ENCODE results near the gene FRS3. TPM values are rescaled to one million over a fixed set of nuclear protein-coding genes. Genes with fewer than 3 reads are reported as not detected.
A peak's percentile ranks its signal among the peaks of the same experiment; 100 is the strongest.

FRS3 gene
- total and polyA plus RNA-seq, 9 of the 15 experiments (the other 6 are each of a cell fraction or from before 2014, with no cell fraction given) = 0.03 to 3.7 (median 1.6) TPM

- TF ChIP-seq JUND (IDR thresholded peaks at IDR 0.05; ENCODE audit: borderline replicate concordance, low read depth, low read length) (no peak), JUND (tag; IDR thresholded peaks at IDR 0.05; ENCODE audit: borderline replicate concordance, low read depth, low read length) (peak; percentile 22; the same call in 1 of the 3 replicates), BRF1 (IDR thresholded peaks at IDR 0.05; ENCODE audit: borderline replicate concordance, extremely low read depth, insufficient read length) (no peak), WHSC1 (IDR thresholded peaks at IDR 0.05; ENCODE audit: low read length) (no peak), POLR2A (conservative IDR thresholded peaks at IDR 0.05) (no peak), ZNF586 (CRISPR knock-in tag; conservative IDR thresholded peaks at IDR 0.05) (no peak), NFE2L1 (tag; IDR thresholded peaks at IDR 0.05; ENCODE audit: borderline replicate concordance, low read depth) (no peak), DDX20 (tag; IDR thresholded peaks at IDR 0.05; ENCODE audit: low read depth) (no peak), ILK (tag; IDR thresholded peaks at IDR 0.05; ENCODE audit: borderline replicate concordance, low read depth) (no peak), ZNF124 (CRISPR knock-in tag; IDR thresholded peaks at IDR 0.05) (no peak), ATF7 (IDR thresholded peaks at IDR 0.05) (no peak), TEAD1 (CRISPR knock-in tag; IDR thresholded peaks at IDR 0.05) (no peak)
These were observed 5.0 kb upstream of the FRS3 start (continued) for GRCh38 chr6:41784581-41785171.

Data from K562 (cell line).